HepG2 (cell line): ENCODE data around the gene FITM1. TPM values are rescaled to one million over a fixed set of nuclear protein-coding genes. Genes with fewer than 3 reads are reported as not detected.
A peak's percentile ranks its signal among the peaks of the same experiment; 100 is the strongest.

Source experiments
- ATF1 ChIP-seq: IDR thresholded peaks from 2 replicates; pipeline ENCODE4 v1.6.1; 2016; ENCODE audit warnings: mild to moderate bottlenecking, control low read depth
- CBX2 ChIP-seq, 2 experiments: fragments of 200-600 bp in 1 of 2; sonication (generic); formaldehyde crosslinking in 1 of 2; IDR thresholded peaks; 2 replicates each; pipeline versions ENCODE4 v1.7.0 to v1.8.1; 2018 to 2022; ENCODE audit warnings: low read depth in 2 of 2, low read length in 1 of 2, mild to moderate bottlenecking in 1 of 2, missing genetic modification reagents in 1 of 2
- EEA1 ChIP-seq: sonication (generic); formaldehyde crosslinking; IDR thresholded peaks from 2 replicates; pipeline ENCODE4 v1.5.1; 2020; ENCODE audit warnings: mild to moderate bottlenecking, missing genetic modification reagents, borderline replicate concordance
- EHMT2 ChIP-seq: fragments of 200-600 bp; sonication (generic); IDR thresholded peaks from 2 replicates; pipeline ENCODE4 v1.7.0; 2017; ENCODE audit warnings: antibody characterized with exemption, low read depth, low read length, borderline replicate concordance
- GPN1 ChIP-seq: sonication (generic); formaldehyde crosslinking; IDR thresholded peaks from 2 replicates; pipeline ENCODE4 v1.5.1; 2020; ENCODE audit warnings: missing genetic modification reagents, borderline replicate concordance
- HES4 ChIP-seq: sonication (generic); formaldehyde crosslinking; IDR thresholded peaks from 2 replicates; pipeline ENCODE4 v1.9.0; 2021; ENCODE audit warnings: mild to moderate bottlenecking, missing genetic modification reagents, borderline replicate concordance
- IRF1 ChIP-seq: sonication (generic); formaldehyde crosslinking; IDR thresholded peaks from 2 replicates; pipeline ENCODE4 v1.4.0; 2020; ENCODE audit warnings: low read depth, mild to moderate bottlenecking, missing genetic modification reagents
- KAT2B ChIP-seq: fragments of 150-350 bp; IDR thresholded peaks from 2 replicates; pipeline ENCODE4 v1.6.1; 2014; ENCODE audit warnings: low read depth, low read length, borderline replicate concordance
- MXD1 ChIP-seq: sonication (generic); formaldehyde crosslinking; IDR thresholded peaks from 2 replicates; pipeline ENCODE4 v1.4.0; 2020; ENCODE audit warnings: mild to moderate bottlenecking, missing genetic modification reagents
- MZF1 ChIP-seq: sonication (generic); formaldehyde crosslinking; IDR thresholded peaks from 2 replicates; pipeline ENCODE4 v1.8.1; 2023; ENCODE audit warnings: mild to moderate bottlenecking, missing genetic modification reagents, borderline replicate concordance
- NCOA2 ChIP-seq: sonication (generic); formaldehyde crosslinking; IDR thresholded peaks from 2 replicates; pipeline ENCODE4 v1.8.0; 2022; ENCODE audit warnings: inconsistent platforms
- PATZ1 ChIP-seq: sonication (generic); formaldehyde crosslinking; IDR thresholded peaks from 2 replicates; pipeline ENCODE4 v1.4.0; 2020; ENCODE audit warnings: missing genetic modification reagents
- SATB2 ChIP-seq: sonication (generic); formaldehyde crosslinking; IDR thresholded peaks from 2 replicates; pipeline ENCODE4 v1.5.0; 2020; ENCODE audit warnings: missing genetic modification reagents
- SCMH1 ChIP-seq: sonication (generic); formaldehyde crosslinking; IDR thresholded peaks from 2 replicates; pipeline ENCODE4 v1.9.0; 2021; ENCODE audit warnings: missing genetic modification reagents, mild to moderate bottlenecking, borderline replicate concordance
- SKI ChIP-seq: fragments of 450-650 bp; IDR thresholded peaks from one replicate; pipeline ENCODE4 v1.6.1; 2018; ENCODE audit warnings: mild to moderate bottlenecking; ENCODE audit not compliant: partially characterized antibody
- SMARCE1 ChIP-seq: fragments of 450-650 bp; IDR thresholded peaks from 2 replicates; pipeline ENCODE4 v1.6.1; 2017; ENCODE audit warnings: borderline replicate concordance
- STAT5B ChIP-seq: sonication (generic); formaldehyde crosslinking; IDR thresholded peaks from 2 replicates; pipeline ENCODE4 v1.4.0; 2020; ENCODE audit warnings: missing genetic modification reagents
- ZBTB37 ChIP-seq: sonication (generic); formaldehyde crosslinking; IDR thresholded peaks from 2 replicates; pipeline ENCODE4 v1.4.0; 2020; ENCODE audit warnings: mild to moderate bottlenecking, missing genetic modification reagents
- ZMYM4 ChIP-seq: sonication (generic); formaldehyde crosslinking; IDR thresholded peaks from 2 replicates; pipeline ENCODE4 v1.8.1; 2023; ENCODE audit warnings: mild to moderate bottlenecking, missing genetic modification reagents
- ZNF614 ChIP-seq: IDR thresholded peaks from 2 replicates; pipeline ENCODE4 v1.6.1; 2018; ENCODE audit warnings: missing biosample characterization, missing genetic modification reagents, inconsistent platforms, borderline replicate concordance
- ZNF672 ChIP-seq: sonication (generic); formaldehyde crosslinking; IDR thresholded peaks from 2 replicates; pipeline ENCODE4 v1.8.1; 2022; ENCODE audit warnings: missing genetic modification reagents
- ZNF772 ChIP-seq: sonication (generic); formaldehyde crosslinking; IDR thresholded peaks from 2 replicates; pipeline ENCODE4 v1.5.0; 2020; ENCODE audit warnings: mild to moderate bottlenecking, missing genetic modification reagents
- ZNF800 ChIP-seq: sonication (generic); formaldehyde crosslinking; IDR thresholded peaks from 2 replicates; pipeline ENCODE4 v1.4.0; 2020; ENCODE audit warnings: missing genetic modification reagents
- polyA plus RNA-seq, 8 experiments: library from polyadenylated mRNA; depleted of rRNA in 3 of 8; stranded (reverse) in 7 of 8; unstranded in 1 of 8; fragments of >200 nt; fragmentation: Illumina TruSeq in 4 of 8; extraction: Trizol in 4 of 8; gene quantifications; 2 replicates each; pipeline versions ENCODE4 v1.2.1 to v1.2.3, GENCODE V29; 2011 to 2016; ENCODE audit warnings: low read depth in 4 of 8, missing spikeins in 1 of 8, mixed read lengths in 1 of 8; ENCODE audit not compliant: insufficient read depth in 1 of 8
- total RNA-seq, 5 experiments: library from RNA; depleted of rRNA; stranded (reverse); fragments of >200 nt; fragmentation: Illumina TruSeq; extraction: Trizol; gene quantifications; 2 replicates each; pipeline ENCODE4 v1.2.3, GENCODE V29; 2016; ENCODE audit warnings: low read depth in 1 of 5

The FITM1 gene
- total and polyA plus RNA-seq, 2 of the 13 experiments (the other 11 are each of a cell fraction or from before 2014, with no cell fraction given) = 2.7 to 5.8 TPM

GRCh38 chr14:24095271-24096068 is 35.0 kb upstream of the FITM1 start (continued):
- TF ChIP-seq ZNF614 (CRISPR knock-in tag) (peak; percentile 99), MZF1 (CRISPR knock-in tag) (peak; percentile 82; the same call in 1 of the 2 replicates), MXD1 (CRISPR knock-in tag) (peak; percentile 98), EEA1 (CRISPR knock-in tag) (no peak), GPN1 (CRISPR knock-in tag) (no peak; the same call in 1 of the 2 replicates), PATZ1 (peak; percentile 99), NCOA2 (peak; percentile 91), SKI (peak; percentile 98), CBX2 (IDR thresholded peaks at IDR 0.05; ENCODE audit: low read depth, low read length) (no peak), CBX2 (CRISPR knock-in tag; IDR thresholded peaks at IDR 0.05; ENCODE audit: low read depth) (peak; percentile 99), ZNF772 (CRISPR knock-in tag) (peak; percentile 99), SATB2 (CRISPR knock-in tag) (0 out of 2 replicates have a peak, but pooled peaks have one; percentile 93), ZNF800 (peak; percentile 74), SCMH1 (CRISPR knock-in tag) (no peak), ZBTB37 (no peak; the same call in none of the 2 replicates), EHMT2 (peak; percentile 95; the same call in 1 of the 2 replicates), KAT2B (no peak), HES4 (CRISPR knock-in tag) (no peak), SMARCE1 (no peak), ZNF672 (no peak), ATF1 (CRISPR knock-in tag) (no peak), STAT5B (CRISPR knock-in tag) (peak; percentile 91), ZMYM4 (CRISPR knock-in tag) (no peak), IRF1 (CRISPR knock-in tag) (peak; percentile 91; the same call in 1 of the 2 replicates)
